Mucosa of stomach (tissue), 1 donor: ENCODE measurements around the gene UBE2L5.

Experiments used
- H3K27me3 ChIP-seq: one replicate; pipeline ENCODE4 v1.7.0; 2013; ENCODE audit warnings: mild to moderate bottlenecking, low read length; ENCODE audit not compliant: control insufficient read depth, insufficient read depth
- H3K36me3 ChIP-seq: one replicate; pipeline ENCODE4 v1.7.0; 2013; ENCODE audit warnings: low read length; ENCODE audit not compliant: control insufficient read depth, insufficient read depth
- H3K4me1 ChIP-seq: one replicate; pipeline ENCODE4 v1.7.0; 2013; ENCODE audit warnings: mild to moderate bottlenecking, low read length; ENCODE audit not compliant: control insufficient read depth, insufficient read depth
- H3K4me3 ChIP-seq: one replicate; pipeline ENCODE4 v1.7.0; 2013; ENCODE audit warnings: low read length
- H3K9ac ChIP-seq: one replicate; pipeline ENCODE4 v1.7.0; 2013; ENCODE audit warnings: mild to moderate bottlenecking, low read length, moderate library complexity
- H3K9me3 ChIP-seq: one replicate; pipeline ENCODE4 v1.7.0; 2013; ENCODE audit warnings: mild to moderate bottlenecking, low read length, moderate library complexity; ENCODE audit not compliant: control insufficient read depth
- donor health status: Pancreatic carcinoma.

Gene UBE2L5

GRCh38 chr13:30422054-30422839 is at the start of gene UBE2L5:
TSS of gene UBE2L5 (plus strand) at chr13:30422493. CDS start at chr13:30427991, 5,498 bp downstream.
- Histone ChIP-seq H3K27me3 (peaks cover 6% of the 10 kb centered on the region), H3K36me3 (no peaks in the 10 kb centered on the region), H3K4me3 (no peak within 1 kb of the TSS), H3K9ac (peak within 1 kb of the TSS; percentile 78), H3K9me3 (no peaks in the 10 kb centered on the region), H3K4me1 (peaks cover 9% of the 10 kb centered on the region)

- H3K36me3 ChIP-seq = no peaks in the 10 kb centered on the region
- H3K4me1 ChIP-seq = peaks cover 25% of the 10 kb centered on the region
- no peaks in the 10 kb centered on the region for H3K9me3 ChIP-seq
- H3K27me3 ChIP-seq = no peaks in the 10 kb centered on the region
- no peak overlapping the region for H3K4me3 ChIP-seq
- no peak overlapping the region for H3K9ac ChIP-seq
Observed at GRCh38 chr13:30373727-30374126, 48.6 kb upstream of the UBE2L5 start.

GRCh38 chr13:30375265-30375835 is 46.9 kb upstream of the UBE2L5 start:
- H3K9me3 ChIP-seq = no peaks in the 10 kb centered on the region
- H3K9ac ChIP-seq = no peak overlapping the region
- peaks cover 25% of the 10 kb centered on the region for H3K4me1 ChIP-seq
- H3K4me3 ChIP-seq = no peak overlapping the region
- no peaks in the 10 kb centered on the region for H3K27me3 ChIP-seq
- H3K36me3 ChIP-seq = no peaks in the 10 kb centered on the region

- Histone ChIP-seq H3K4me1 (peaks cover 17% of the 10 kb centered on the region), H3K9ac (no peak overlapping the region), H3K36me3 (no peaks in the 10 kb centered on the region), H3K27me3 (no peaks in the 10 kb centered on the region), H3K4me3 (no peak overlapping the region), H3K9me3 (no peaks in the 10 kb centered on the region)
Observed at GRCh38 chr13:30376426-30377311, 45.6 kb upstream of the UBE2L5 start.

- H3K9me3 ChIP-seq = no peaks in the 10 kb centered on the region
- no peaks in the 10 kb centered on the region for H3K36me3 ChIP-seq
- no peaks in the 10 kb centered on the region for H3K27me3 ChIP-seq
- peaks cover 10% of the 10 kb centered on the region for H3K4me1 ChIP-seq
- no peak overlapping the region for H3K4me3 ChIP-seq
- H3K9ac ChIP-seq = no peak overlapping the region
Observed at GRCh38 chr13:30377312-30377685, 45.0 kb upstream of the UBE2L5 start.

GRCh38 chr13:30378191-30378590 is 44.1 kb upstream of the UBE2L5 start:
- Histone ChIP-seq H3K36me3 (no peaks in the 10 kb centered on the region), H3K4me1 (peaks cover 14% of the 10 kb centered on the region), H3K4me3 (no peak overlapping the region), H3K9ac (no peak overlapping the region), H3K27me3 (no peaks in the 10 kb centered on the region), H3K9me3 (no peaks in the 10 kb centered on the region)

GRCh38 chr13:30381049-30381448 is 41.2 kb upstream of the UBE2L5 start:
- Histone ChIP-seq H3K9ac (no peak overlapping the region), H3K27me3 (no peaks in the 10 kb centered on the region), H3K9me3 (no peaks in the 10 kb centered on the region), H3K4me1 (peaks cover 15% of the 10 kb centered on the region), H3K36me3 (no peaks in the 10 kb centered on the region), H3K4me3 (no peak overlapping the region)

GRCh38 chr13:30382836-30383525 is 39.3 kb upstream of the UBE2L5 start:
- Histone ChIP-seq H3K9me3 (no peaks in the 10 kb centered on the region), H3K9ac (no peak overlapping the region), H3K4me1 (peaks cover 7% of the 10 kb centered on the region), H3K27me3 (no peaks in the 10 kb centered on the region), H3K4me3 (no peak overlapping the region), H3K36me3 (no peaks in the 10 kb centered on the region)

GRCh38 chr13:30388406-30389283 is 33.6 kb upstream of the UBE2L5 start:
- Histone ChIP-seq H3K9me3 (no peaks in the 10 kb centered on the region), H3K27me3 (no peaks in the 10 kb centered on the region), H3K4me3 (no peak overlapping the region), H3K9ac (no peak overlapping the region), H3K4me1 (no peaks in the 10 kb centered on the region), H3K36me3 (no peaks in the 10 kb centered on the region)

- H3K36me3 ChIP-seq = no peaks in the 10 kb centered on the region
- H3K4me3 ChIP-seq = no peak overlapping the region
- H3K27me3 ChIP-seq = no peaks in the 10 kb centered on the region
- peaks cover 4% of the 10 kb centered on the region for H3K4me1 ChIP-seq
- no peaks in the 10 kb centered on the region for H3K9me3 ChIP-seq
- no peak overlapping the region for H3K9ac ChIP-seq
Observed at GRCh38 chr13:30391956-30392680, 30.2 kb upstream of the UBE2L5 start.
